ENCODE measurements around the gene HHATL.
"Not testable (repeated sequence)": the region's sequence is repeated elsewhere in the genome, so short reads cannot be mapped to it uniquely, and the experiment has no call there.

HHATL gene

GRCh38 chr3:42734263-42734860 lies 31.8 kb upstream of the HHATL start:
- DNase-seq (ENCODE audit: low read depth), result no peak

DNA sequence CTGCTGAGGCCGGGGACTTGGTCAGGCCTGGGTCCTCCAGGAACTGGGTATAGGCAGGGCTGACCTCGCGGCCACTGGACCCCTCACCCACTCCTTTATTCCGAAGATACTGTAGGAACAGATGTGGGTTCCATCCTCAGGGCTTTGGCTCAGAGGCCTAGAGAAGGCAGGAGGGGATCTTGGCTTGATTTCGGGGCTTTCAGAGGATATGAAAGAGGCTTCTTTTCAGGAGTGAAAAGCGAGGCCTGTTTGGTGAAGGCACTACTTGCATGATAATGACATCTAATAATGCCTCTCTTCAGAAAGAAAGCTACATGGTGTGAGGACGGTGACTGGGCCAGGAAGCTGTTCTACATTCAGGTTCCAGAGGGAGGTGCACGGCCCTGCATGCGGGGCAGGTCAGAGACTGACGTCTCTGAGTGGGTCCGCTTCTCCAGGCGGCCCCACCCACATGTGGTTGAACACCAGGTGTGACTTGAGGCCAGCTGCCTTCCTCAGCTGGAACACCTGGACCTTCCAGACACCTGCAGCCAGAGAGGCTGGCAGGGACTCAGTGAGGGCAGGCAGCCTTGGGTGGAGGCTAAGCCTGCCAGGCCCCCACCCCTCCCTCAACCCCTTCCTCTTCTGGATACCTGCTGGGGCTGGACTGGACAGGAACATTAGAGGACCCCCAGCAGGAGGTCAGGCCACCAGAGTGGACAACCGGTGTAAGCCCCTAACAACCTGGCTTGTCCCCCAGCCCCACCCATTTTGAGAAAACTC lies 31.1 kb upstream of the HHATL start:
- DNase-seq (ENCODE audit: low read depth), result no peak

DNA sequence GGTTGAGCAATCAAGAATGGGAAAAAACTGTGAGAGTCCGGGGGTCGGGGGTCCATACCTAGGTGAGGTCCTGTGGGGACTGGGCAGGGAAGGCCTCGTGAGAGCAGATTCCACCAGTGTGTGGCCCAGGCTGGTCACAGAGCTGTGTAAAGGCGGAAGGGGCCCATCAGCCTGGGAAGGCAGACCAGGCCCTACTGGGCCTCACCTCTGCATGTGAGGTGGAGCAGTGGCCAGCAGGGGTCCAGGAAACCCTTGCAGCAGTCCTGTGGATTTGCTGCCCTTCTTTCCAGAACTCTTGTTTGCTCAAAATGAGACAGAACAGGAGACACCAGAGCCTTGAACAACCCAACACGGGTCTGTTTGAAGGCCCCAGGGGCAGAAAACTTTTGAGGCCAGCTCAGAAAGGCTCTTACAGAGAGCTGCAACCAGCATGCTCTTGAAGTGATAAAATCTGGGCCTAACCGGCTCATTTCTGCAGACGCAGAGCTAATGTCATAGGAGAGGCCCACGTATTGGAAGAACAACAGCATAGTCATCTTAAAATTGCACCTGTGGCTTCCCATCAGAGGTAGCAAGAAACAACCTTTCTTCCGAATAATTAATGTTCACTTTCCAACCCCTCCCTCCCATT lies 30.3 kb upstream of the HHATL start:
- no peak for DNase-seq (ENCODE audit: low read depth)

DNA sequence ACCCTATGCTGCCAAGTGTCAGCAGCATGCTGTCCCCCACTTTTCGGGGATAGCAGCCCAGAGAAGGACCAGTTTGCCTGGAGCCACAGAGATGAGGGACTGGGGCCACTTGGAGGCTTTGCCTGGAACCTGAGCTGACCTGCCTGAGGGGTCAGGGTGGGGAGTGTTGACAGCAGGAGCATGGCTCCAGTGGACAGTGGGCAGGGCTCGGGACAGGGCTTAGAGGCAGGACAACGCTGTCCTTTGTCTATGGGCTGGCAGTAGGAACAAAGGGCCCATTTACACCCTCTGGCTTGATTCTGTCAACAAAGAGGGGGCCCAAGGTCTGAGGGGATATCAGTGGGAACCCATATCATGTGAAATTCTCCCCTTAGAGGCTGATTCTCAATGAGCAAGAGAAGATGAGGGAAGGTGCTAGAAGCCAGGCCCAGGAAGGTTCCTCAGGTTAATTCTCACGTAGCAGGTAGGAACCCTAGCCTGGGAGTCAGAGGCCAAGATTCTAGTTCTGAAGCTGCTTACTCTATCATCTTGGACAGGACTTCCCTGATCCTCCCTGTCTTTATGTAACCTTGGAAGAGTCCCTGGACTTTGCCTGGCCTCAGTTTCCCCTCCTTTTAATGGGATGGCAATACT lies 29.7 kb upstream of the HHATL start:
- no peak for DNase-seq (ENCODE audit: low read depth)

- DNase-seq (ENCODE audit: low read depth), result no peak
These were observed 29.0 kb upstream of the HHATL start for GRCh38 chr3:42731476-42732195.

DNA sequence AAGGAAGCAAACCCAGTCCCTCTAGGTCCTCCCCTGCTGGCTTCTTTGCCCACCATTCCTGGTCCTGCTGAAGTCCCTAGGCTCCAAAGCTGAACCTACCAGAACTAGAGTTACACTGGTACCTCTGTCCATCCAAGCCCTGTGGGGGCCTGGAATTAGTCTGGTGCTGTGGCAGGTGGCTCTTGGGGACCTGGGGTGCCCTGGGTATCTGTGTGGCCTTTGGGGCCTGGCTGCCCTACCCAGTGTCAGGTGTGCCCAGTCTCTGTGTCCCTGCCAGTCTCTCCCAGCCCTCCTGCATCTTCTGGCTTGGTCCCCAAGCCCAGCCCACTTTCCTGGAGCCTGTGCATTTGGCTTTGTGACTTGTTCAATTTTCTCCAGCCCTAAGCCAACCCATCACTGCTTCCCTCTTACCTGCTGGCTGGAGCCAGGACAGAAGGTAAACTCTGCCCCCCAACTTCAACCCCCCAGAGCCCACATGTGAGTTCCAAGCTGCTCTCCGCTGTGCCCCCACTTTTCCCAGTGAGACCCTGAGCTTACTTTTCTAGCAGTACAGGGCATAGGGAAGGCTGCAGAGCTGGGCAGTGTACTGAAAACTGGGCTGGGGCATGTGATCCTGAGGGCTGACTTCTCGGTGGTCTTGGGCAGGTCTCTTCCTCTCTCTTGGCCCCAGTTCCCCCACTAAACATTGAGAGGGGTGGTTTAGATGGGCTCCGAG lies 28.3 kb upstream of the HHATL start:
- DNase-seq (ENCODE audit: low read depth), result no peak

DNA sequence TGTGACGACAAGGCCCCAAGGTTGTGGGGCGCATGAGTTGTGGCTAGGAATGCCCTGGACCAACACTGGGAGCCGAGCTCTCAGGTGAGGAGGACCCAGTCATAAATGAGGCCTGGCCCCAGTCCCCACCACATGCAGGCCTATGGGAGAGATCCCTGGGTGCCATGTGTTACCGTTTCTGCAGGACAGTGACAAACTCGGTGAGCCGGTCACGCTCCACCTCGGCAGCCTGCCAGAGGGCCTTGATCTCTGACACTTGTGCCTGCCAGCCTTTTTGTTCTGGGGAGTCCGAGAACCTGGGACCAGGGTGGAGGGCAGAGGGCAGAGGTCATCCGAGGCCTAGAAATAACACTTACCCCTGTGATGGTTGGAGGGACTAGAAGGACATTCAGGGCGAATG lies 27.7 kb upstream of the HHATL start:
- DNase-seq (ENCODE audit: low read depth), result no peak

- DNase-seq (ENCODE audit: low read depth), result no peak
These were observed 27.0 kb upstream of the HHATL start for GRCh38 chr3:42729404-42730145.

GRCh38 chr3:42728668-42729364 lies 26.2 kb upstream of the HHATL start:
- no peak for DNase-seq (ENCODE audit: low read depth)

DNA sequence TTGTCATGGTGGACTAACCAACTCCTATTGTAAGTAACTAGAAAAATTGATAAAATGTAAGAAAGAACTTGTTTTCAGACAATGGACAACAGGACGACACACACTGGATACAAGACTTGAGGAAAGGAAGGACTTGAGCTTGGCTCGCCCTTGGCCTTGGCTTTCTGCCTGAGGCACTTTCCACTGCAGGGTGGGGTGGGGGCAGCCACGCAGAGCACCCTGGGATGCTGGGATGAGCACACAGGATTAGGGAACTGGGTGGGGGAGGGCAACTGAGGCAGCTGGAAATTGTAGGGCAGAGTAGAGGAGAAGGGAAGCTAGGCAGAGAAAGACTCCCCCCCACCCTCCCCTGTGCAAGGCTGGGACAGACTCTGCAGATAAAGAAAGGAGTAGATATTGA lies 25.5 kb upstream of the HHATL start:
- no peak for DNase-seq (ENCODE audit: low read depth)

DNA sequence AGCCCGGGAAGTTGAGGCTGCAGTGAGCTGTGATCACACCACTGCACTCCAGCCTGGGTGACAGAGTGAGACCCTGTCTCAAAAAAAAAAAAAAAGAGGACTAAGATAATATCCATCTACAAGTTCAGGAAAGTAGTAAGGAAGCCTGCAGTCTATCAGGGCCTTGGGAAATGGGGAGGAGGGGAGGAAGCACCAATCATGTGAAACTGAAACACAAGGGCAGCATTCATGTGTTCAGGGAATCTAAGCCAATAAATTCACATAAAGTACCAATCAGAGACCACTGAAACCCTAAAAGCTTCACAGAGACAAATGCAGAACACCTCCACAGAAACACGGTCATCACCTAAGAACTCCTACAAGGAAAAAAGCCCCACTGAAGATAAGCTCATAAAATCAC lies 22.9 kb upstream of the HHATL start:
- no peak for DNase-seq (ENCODE audit: low read depth)

- DNase-seq (ENCODE audit: low read depth), result no peak
These were observed 20.6 kb upstream of the HHATL start for GRCh38 chr3:42723219-42723618.

GRCh38 chr3:42722442-42722841 lies 19.8 kb upstream of the HHATL start:
- not testable (repeated sequence) for DNase-seq (ENCODE audit: low read depth)

- no peak for DNase-seq (ENCODE audit: low read depth)
These were observed 19.1 kb upstream of the HHATL start for GRCh38 chr3:42721690-42722089.

- DNase-seq (ENCODE audit: low read depth), result no peak
These were observed 17.5 kb upstream of the HHATL start for GRCh38 chr3:42720126-42720525.

DNA sequence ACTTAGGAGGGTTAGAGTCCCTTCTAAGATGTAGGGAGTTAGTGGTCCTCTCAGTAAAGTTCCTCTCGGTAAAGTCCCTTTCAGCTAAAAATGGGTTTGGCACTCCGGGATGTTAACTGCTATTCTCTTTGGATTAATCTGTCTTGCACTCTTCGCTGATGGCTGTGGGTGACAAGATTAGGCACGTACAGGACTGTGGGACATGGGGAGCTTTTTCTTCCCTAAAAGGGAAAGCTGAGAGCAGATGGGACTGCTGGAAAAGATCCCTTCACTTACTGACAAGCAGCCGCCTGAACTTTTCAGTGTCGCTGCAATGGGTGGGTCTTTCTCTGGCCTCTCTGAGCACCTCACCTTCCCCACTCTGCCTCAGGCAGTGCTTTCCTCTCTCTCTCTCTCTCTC lies 16.4 kb upstream of the HHATL start:
- no peak for DNase-seq (ENCODE audit: low read depth)

DNA sequence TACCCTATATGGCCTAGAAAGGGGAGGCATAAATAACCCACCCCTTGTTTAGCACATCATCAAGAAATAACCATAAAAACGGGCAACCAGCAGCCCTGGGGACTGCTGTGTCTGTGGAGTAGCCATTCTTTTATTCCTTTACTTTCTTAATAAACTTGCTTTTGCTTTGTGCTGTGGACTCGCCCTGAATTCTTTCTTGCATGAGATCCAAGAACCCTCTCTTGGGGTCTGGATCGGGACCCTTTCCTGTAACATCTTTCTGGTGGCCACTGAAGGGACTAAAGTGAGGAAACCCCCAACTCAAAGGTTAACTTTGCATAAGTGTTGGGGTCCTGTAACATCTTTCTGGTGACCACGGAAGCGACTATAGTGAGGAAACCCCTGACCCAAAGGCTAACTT lies 15.7 kb upstream of the HHATL start:
- no peak for DNase-seq (ENCODE audit: low read depth)

DNA sequence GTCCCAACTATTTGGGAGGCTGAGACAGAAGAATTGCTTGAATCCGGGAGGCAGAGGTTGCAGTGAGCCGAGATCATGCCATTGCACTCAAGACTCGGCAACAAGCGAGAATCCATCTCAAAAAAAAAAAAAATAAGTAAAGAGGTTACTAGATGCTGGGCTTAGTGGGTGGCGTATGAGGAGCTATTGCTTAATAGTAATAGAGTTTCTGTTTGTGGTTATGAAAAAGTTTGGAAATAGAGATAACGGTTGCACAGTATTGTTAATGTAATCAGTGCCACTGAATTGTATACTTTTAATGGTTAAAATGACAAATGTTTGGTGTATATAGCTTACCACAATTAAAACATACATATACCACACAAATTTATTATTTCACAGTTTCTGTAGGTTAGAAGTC lies 14.7 kb upstream of the HHATL start:
- peak; percentile 10 for DNase-seq (ENCODE audit: low read depth)

DNA sequence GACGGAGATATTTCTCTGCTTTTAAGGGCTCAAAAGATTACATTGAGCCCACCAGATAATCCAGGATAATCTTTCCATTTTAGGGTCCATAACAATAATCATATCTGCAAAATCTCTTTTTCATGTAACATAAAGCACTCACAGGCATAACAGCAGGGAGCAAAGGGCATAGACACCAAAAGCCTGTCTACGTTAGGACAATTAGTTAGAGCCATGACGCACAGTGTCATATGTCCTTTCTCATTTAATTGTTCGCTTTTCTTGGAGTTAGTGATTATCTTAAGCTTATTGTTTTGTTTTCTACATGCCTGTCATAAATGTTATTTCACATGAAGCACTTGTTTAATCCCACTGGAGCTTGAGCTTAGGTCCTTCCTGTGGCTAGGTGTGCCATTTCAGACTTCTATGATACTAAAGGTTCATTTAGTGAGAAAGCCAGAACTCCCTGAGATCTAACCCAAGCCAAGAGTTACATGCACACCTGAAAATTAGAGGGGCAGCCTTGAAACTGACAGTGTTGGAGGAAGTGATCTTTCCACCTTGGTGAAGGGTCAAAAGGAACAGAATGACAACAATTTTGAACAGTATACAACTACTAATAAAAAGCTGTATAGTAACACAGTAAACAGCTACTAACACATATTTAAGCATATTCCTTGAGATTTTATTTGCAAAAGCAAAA lies 11.7 kb upstream of the HHATL start:
- no peak for DNase-seq (ENCODE audit: low read depth)

DNA sequence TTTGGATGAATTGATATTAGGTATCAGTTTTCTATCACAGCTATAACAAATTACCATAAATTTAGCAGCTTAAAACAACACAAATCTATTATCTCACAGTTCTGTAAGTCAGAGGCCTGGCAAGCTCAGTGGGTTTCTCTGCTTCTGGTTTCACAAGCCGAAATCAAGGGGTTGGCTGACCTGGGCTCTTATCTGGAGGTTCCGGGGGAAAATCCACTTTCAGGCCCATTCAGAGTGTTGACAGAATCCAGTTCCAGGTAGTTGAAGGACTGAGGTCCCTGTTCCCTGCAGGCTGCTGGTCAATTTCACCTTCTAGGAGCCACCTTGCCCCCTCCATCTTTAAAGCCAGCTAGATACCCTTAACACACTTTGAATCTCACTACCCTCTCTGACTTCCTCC lies 11.1 kb upstream of the HHATL start:
- no peak for DNase-seq (ENCODE audit: low read depth)

Measured in iris pigment epithelial cell (primary cell).